ENCODE measurements around the gene ATP6V1G2.
"Not testable (repeated sequence)": the region's sequence is repeated elsewhere in the genome, so short reads cannot be mapped to it uniquely, and the experiment has no call there.

The ATP6V1G2 gene

GRCh38 chr6:31525932-31526591 lies 20.3 kb downstream of the ATP6V1G2 start:
- no peak for DNase-seq

- DNase-seq: no peak
Observed at GRCh38 chr6:31525553-31525931, 20.9 kb downstream of the ATP6V1G2 start.

- DNase-seq: no peak
Observed at GRCh38 chr6:31521835-31522234, 24.6 kb downstream of the ATP6V1G2 start.

- DNase-seq: no peak
Observed at GRCh38 chr6:31513456-31514165, 32.8 kb downstream of the ATP6V1G2 start.

- DNase-seq: no peak
Observed at GRCh38 chr6:31510007-31510406, 36.4 kb downstream of the ATP6V1G2 start.

GRCh38 chr6:31509036-31509435 lies 37.4 kb downstream of the ATP6V1G2 start:
- DNase-seq: not testable (repeated sequence)

- no peak for DNase-seq
Observed at GRCh38 chr6:31502586-31502985, 43.8 kb downstream of the ATP6V1G2 start.

GRCh38 chr6:31499648-31500047 lies 46.8 kb downstream of the ATP6V1G2 start:
- not testable (repeated sequence) for DNase-seq

GRCh38 chr6:31498748-31499147 lies 47.7 kb downstream of the ATP6V1G2 start:
- no peak for DNase-seq

- peak; percentile 83 for DNase-seq
Observed at GRCh38 chr6:31497531-31498476, 48.6 kb downstream of the ATP6V1G2 start, which contains the start of gene MICB. Gene MICB, plus strand, starts transcription at chr6:31498145. Its CDS starts 49 bp downstream, at chr6:31498194.

- DNase-seq: peak; percentile 2
Observed at GRCh38 chr6:31496826-31497225, 49.6 kb downstream of the ATP6V1G2 start.

- no peak for DNase-seq
Observed at GRCh38 chr6:31495580-31495979, 50.8 kb downstream of the ATP6V1G2 start.
